SK-N-SH (cell line): ENCODE measurements around the gene MRPL24. TPM values are rescaled to one million over a fixed set of nuclear protein-coding genes. Genes with fewer than 3 reads are reported as not detected.

Experiments
- CTCF ChIA-PET: fragments of 300-600, 350-600 bp; formaldehyde crosslinking; extraction: SDS; loops from one replicate; lab custom pipeline; 2021; lab: Yijun Ruan, JAX
- POLR2A ChIA-PET: fragments of 350-600 bp; sonication (Branson Sonifier 250); formaldehyde crosslinking; extraction: SDS; loops from one replicate; lab custom pipeline; 2020; ENCODE audit warnings: antibody characterized with exemption, inconsistent platforms; lab: Yijun Ruan, JAX
- DNase-seq: peaks from one replicate; pipeline ENCODE4 v3.0.0; 2012
- H2AFZ ChIP-seq: fragments of 200-600 bp; sonication (generic); 2 replicates; pipeline ENCODE4 v1.8.1; 2016; ENCODE audit warnings: antibody characterized with exemption, mild to moderate bottlenecking, low read depth
- H3F3A ChIP-seq: fragments of 200-600 bp; sonication (generic); replicated peaks from 2 replicates; pipeline ENCODE3; 2016; ENCODE audit warnings: antibody characterized with exemption, mild to moderate bottlenecking; ENCODE audit not compliant: insufficient read depth
- H3K27ac ChIP-seq, 2 experiments: fragments of 200-500 bp in 1 of 2; fragments of 200-600 bp in 1 of 2; sonication (Bioruptor generic) in 1 of 2; sonication (generic), shearing (Covaris generic) in 1 of 2; 2 replicates each; pipeline versions ENCODE4 v1.5.1 to v1.6.1; 2014 to 2016; ENCODE audit warnings: low read depth in 2 of 2, inconsistent platforms in 1 of 2, low read length in 1 of 2, mild to moderate bottlenecking in 1 of 2, mixed read lengths in 1 of 2
- H3K27me3 ChIP-seq: fragments of 200-600 bp; sonication (generic), shearing (Covaris generic); 2 replicates; pipeline ENCODE4 v1.6.1; 2016; ENCODE audit warnings: mixed run types; ENCODE audit not compliant: insufficient read depth
- H3K36me3 ChIP-seq, 2 experiments: fragments of 200-500 bp in 1 of 2; fragments of 200-600 bp in 1 of 2; sonication (Bioruptor generic) in 1 of 2; sonication (generic) in 1 of 2; replicated peaks in 1 of 2; 2 replicates each; pipeline versions ENCODE3 to v1.5.1; 2014 to 2016; ENCODE audit warnings: low read length in 1 of 2, mild to moderate bottlenecking in 1 of 2; ENCODE audit not compliant: insufficient read depth in 2 of 2, control insufficient read depth in 1 of 2
- H3K4me1 ChIP-seq, 2 experiments: fragments of 200-500 bp in 1 of 2; fragments of 200-600 bp in 1 of 2; sonication (Bioruptor generic) in 1 of 2; sonication (generic), shearing (Covaris generic) in 1 of 2; 2 replicates each; pipeline versions ENCODE4 v1.5.1 to v1.6.1; 2014 to 2016; ENCODE audit warnings: low read depth in 1 of 2, low read length in 1 of 2, mixed run types in 1 of 2; ENCODE audit not compliant: insufficient read depth in 2 of 2, control insufficient read depth in 1 of 2
- H3K4me2 ChIP-seq: fragments of 200-600 bp; sonication (generic), shearing (Covaris generic); 2 replicates; pipeline ENCODE4 v1.6.1; 2017; ENCODE audit warnings: mixed run types
- H3K4me3 ChIP-seq, 2 experiments: fragments of 200-500 bp in 1 of 2; fragments of 200-600 bp in 1 of 2; sonication (Bioruptor generic) in 1 of 2; sonication (generic), shearing (Covaris generic) in 1 of 2; 2 replicates each; pipeline versions ENCODE4 v1.5.1 to v1.8.1; 2014 to 2016; ENCODE audit warnings: low read depth in 2 of 2, inconsistent platforms in 1 of 2, low read length in 1 of 2, mild to moderate bottlenecking in 1 of 2, mixed read lengths in 1 of 2, moderate library complexity in 1 of 2
- H3K79me2 ChIP-seq: fragments of 200-600 bp; sonication (generic); 2 replicates; pipeline ENCODE4 v1.8.1; 2017; ENCODE audit warnings: mild to moderate bottlenecking; ENCODE audit not compliant: insufficient read depth
- H3K9ac ChIP-seq: fragments of 200-600 bp; sonication (generic); 2 replicates; pipeline ENCODE4 v1.6.1; 2017; ENCODE audit warnings: mixed run types
- H3K9me2 ChIP-seq: fragments of 200-600 bp; sonication (generic); 2 replicates; pipeline ENCODE4 v1.6.1; 2017; ENCODE audit warnings: mixed run types
- H3K9me3 ChIP-seq: fragments of 200-600 bp; sonication (generic); 2 replicates; pipeline ENCODE4 v1.6.1; 2017; ENCODE audit warnings: mixed run types, mild to moderate bottlenecking, moderate library complexity
- H4K20me1 ChIP-seq: fragments of 200-600 bp; sonication (generic); 2 replicates; pipeline ENCODE4 v1.6.1; 2017; ENCODE audit warnings: mild to moderate bottlenecking, mixed run types; ENCODE audit not compliant: insufficient read depth
- EP300 ChIP-seq, 2 experiments: IDR thresholded peaks; 2 replicates each; pipeline versions ENCODE4 v1.4.0 to v1.6.1; 2012; ENCODE audit warnings: borderline replicate concordance in 1 of 2, low read depth in 1 of 2, low read length in 1 of 2
- JUND ChIP-seq: IDR thresholded peaks from 2 replicates; pipeline ENCODE4 v1.4.0; 2012
- MXI1 ChIP-seq: IDR thresholded peaks from 2 replicates; pipeline ENCODE4 v1.6.1; 2012; ENCODE audit warnings: mild to moderate bottlenecking, low read depth, low read length, improper control_type of control experiment
- PBX3 ChIP-seq: IDR thresholded peaks from 2 replicates; pipeline ENCODE4; 2012
- RCOR1 ChIP-seq: fragments of 150-350 bp; IDR thresholded peaks from 2 replicates; pipeline ENCODE4 v1.6.1; 2017; ENCODE audit warnings: antibody characterized with exemption, low read length
- REST ChIP-seq: IDR thresholded peaks from 2 replicates; pipeline ENCODE4 v1.6.1; 2012; ENCODE audit warnings: mild to moderate bottlenecking, low read depth, low read length, moderate library complexity
- TAF1 ChIP-seq: IDR thresholded peaks from 2 replicates; pipeline ENCODE4 v1.6.1; 2012; ENCODE audit warnings: low read depth, mild to moderate bottlenecking, low read length, moderate library complexity, borderline replicate concordance
- TCF12 ChIP-seq: IDR thresholded peaks from 2 replicates; pipeline ENCODE4 v1.4.0; 2012
- TEAD4 ChIP-seq: IDR thresholded peaks from 2 replicates; pipeline ENCODE4 v1.4.0; 2012; ENCODE audit warnings: mild to moderate bottlenecking, borderline replicate concordance; ENCODE audit not compliant: insufficient read depth
- USF1 ChIP-seq: IDR thresholded peaks from 2 replicates; pipeline ENCODE4 v1.4.0; 2012; ENCODE audit warnings: low read depth, borderline replicate concordance
- WGBS: methylation state at CpG from one replicate; pipeline ENCODE4 v1.1.6; 2017; ENCODE audit warnings: low lambda C conversion rate; 5-methylcytosine and 5-hydroxymethylcytosine counted together
- polyA plus RNA-seq, 3 experiments: library from polyadenylated mRNA; depleted of rRNA; stranded (reverse); fragments of >200 nt; gene quantifications; 2 replicates each; pipeline ENCODE4 v1.2.3, GENCODE V29; 2012

The MRPL24 gene
- polyA plus RNA-seq, 1 of the 3 experiments (the other 2 are of a cell fraction), result 149 TPM

GRCh38 chr1:156709031-156709430 is 31.9 kb downstream of the MRPL24 start:
- Histone ChIP-seq H3F3A (peaks cover 48% of the 10 kb centered on the region), H3K9me3 (no peaks in the 10 kb centered on the region), H3K4me1 (peaks cover 69 to 87% of the 10 kb centered on the region in 2 experiments), H3K79me2 (no peaks in the 10 kb centered on the region), H3K27ac (peak overlapping the region; percentile 8 to 98; a peak in 3 of 4 replicates), H3K4me2 (peak overlapping the region; percentile 63; the same call in 1 of the 2 replicates), H3K27me3 (no peaks in the 10 kb centered on the region), H4K20me1 (no peaks in the 10 kb centered on the region), H3K4me3 (no peak overlapping the region), H3K36me3 (no peaks in the 10 kb centered on the region), H3K9me2 (no peaks in the 10 kb centered on the region), H2AFZ (no peak overlapping the region), H3K9ac (no peak overlapping the region)
- CTCF ChIA-PET, result interaction anchor here (1.1 to 45.5 kb wide), 8 partner anchors 7 to 202 kb away, joined by 3 to 2702 read pairs (median 6); partner anchors contain the start of genes CRABP2, ISG20L2, METTL25B and NES
- DNase-seq, result no peak
- 66% methylated on average over 4 of the region's 4 CpGs for WGBS
- POLR2A ChIA-PET, result interaction anchor here (1.2 to 1.4 kb wide), 2 partner anchors 19 to 34 kb away, joined by 3 to 8 read pairs; partner anchors contain the start of genes ISG20L2 and METTL25B
- TF ChIP-seq MXI1 (no peak), REST (0 out of 2 replicates have a peak, but pooled peaks have one; percentile 52)

GRCh38 chr1:156708218-156708661 is 32.6 kb downstream of the MRPL24 start:
- peak overlapping the region; percentile 61; the same call in 1 of the 2 replicates for H3K4me2 ChIP-seq
- 49% methylated on average over 4 of the region's 4 CpGs for WGBS
- H3K27me3 ChIP-seq, result no peaks in the 10 kb centered on the region
- H3K27ac ChIP-seq, result peak overlapping the region; percentile 8 to 98; a peak in 3 of 4 replicates
- DNase-seq, result no peak
- peaks cover 76 to 95% of the 10 kb centered on the region in 2 experiments for H3K4me1 ChIP-seq
- POLR2A ChIA-PET, result interaction anchor here (1.4 kb wide), 1 partner anchor 20 kb away, joined by 8 read pairs; the partner anchor contains the start of genes ISG20L2 and METTL25B
- no peaks in the 10 kb centered on the region for H3K79me2 ChIP-seq
- TF ChIP-seq PBX3 (0 out of 2 replicates have a peak, but pooled peaks have one; percentile 7), RCOR1 (peak; percentile 65; the same call in 1 of the 2 replicates), EP300 (IDR thresholded peaks at IDR 0.05; ENCODE audit: borderline replicate concordance in 1 of 2, low read depth in 1 of 2, low read length in 1 of 2) (peak in 1 of 2 experiments; percentile 66; a peak in 1 of 4 replicates), TAF1 (no peak), TCF12 (peak; percentile 27; the same call in 1 of the 2 replicates), USF1 (no peak), JUND (no peak), TEAD4 (no peak)
- no peaks in the 10 kb centered on the region for H3K9me3 ChIP-seq
- H3K4me3 ChIP-seq, result no peak overlapping the region
- H3K9me2 ChIP-seq, result no peaks in the 10 kb centered on the region
- H2AFZ ChIP-seq, result no peak overlapping the region
- no peaks in the 10 kb centered on the region for H4K20me1 ChIP-seq
- no peaks in the 10 kb centered on the region for H3K36me3 ChIP-seq
- H3K9ac ChIP-seq, result no peak overlapping the region
- peaks cover 45% of the 10 kb centered on the region for H3F3A ChIP-seq
- CTCF ChIA-PET, result interaction anchor here (0.7 to 45.5 kb wide), 10 partner anchors 7 to 202 kb away, joined by 3 to 2702 read pairs (median 5); partner anchors contain the start of genes CRABP2, ISG20L2, METTL25B and NES
